Neural progenitor cell (in vitro differentiated cells): ENCODE results near the gene USP46. TPM values are rescaled to one million over a fixed set of nuclear protein-coding genes. Genes with fewer than 3 reads are reported as not detected.

Experiments used
- DNase-seq: peaks from one replicate; pipeline ENCODE4 v3.0.0-alpha.2; 2016; ENCODE audit warnings: low spot score
- H2AFZ ChIP-seq: fragments of 200-600 bp; sonication (generic); replicated peaks from 2 replicates; pipeline ENCODE4 v1.6.1; 2016; ENCODE audit warnings: antibody characterized with exemption
- H3F3A ChIP-seq: fragments of 200-600 bp; sonication (generic); 2 replicates; pipeline ENCODE4 v1.6.1; 2016; ENCODE audit warnings: antibody characterized with exemption, low read depth
- H3K27ac ChIP-seq: fragments of 200-600 bp; sonication (generic); 2 replicates; pipeline ENCODE4 v1.5.1; 2016; ENCODE audit warnings: mild to moderate bottlenecking
- H3K27me3 ChIP-seq: fragments of 200-600 bp; sonication (generic); 2 replicates; pipeline ENCODE4 v1.6.1; 2016; ENCODE audit warnings: mild to moderate bottlenecking, moderate library complexity
- H3K36me3 ChIP-seq: fragments of 200-600 bp; sonication (generic); 2 replicates; pipeline ENCODE4 v1.5.1; 2016
- H3K4me1 ChIP-seq: fragments of 200-600 bp; sonication (generic); 2 replicates; pipeline ENCODE4 v1.6.1; 2016; ENCODE audit warnings: mixed run types
- H3K4me2 ChIP-seq: fragments of 200-600 bp; sonication (generic); 2 replicates; pipeline ENCODE4 v1.6.1; 2016
- H3K4me3 ChIP-seq: fragments of 200-600 bp; sonication (generic); 2 replicates; pipeline ENCODE4 v1.5.1; 2016
- H3K79me2 ChIP-seq: fragments of 200-600 bp; sonication (generic); 2 replicates; pipeline ENCODE4 v1.6.1; 2016; ENCODE audit warnings: low read depth
- H3K9ac ChIP-seq: fragments of 200-600 bp; sonication (generic); 2 replicates; pipeline ENCODE4 v1.6.1; 2016
- H3K9me3 ChIP-seq: fragments of 200-600 bp; sonication (generic); 2 replicates; pipeline ENCODE4 v1.5.1; 2016; ENCODE audit warnings: low read depth
- H4K20me1 ChIP-seq: fragments of 200-600 bp; sonication (generic); 2 replicates; pipeline ENCODE4 v1.6.1; 2016; ENCODE audit warnings: low read depth
- H3K27ac Mint-ChIP-seq: 3 replicates; pipeline ENCODE4 v1.8.0; 2021; ENCODE audit warnings: mixed read lengths
- H3K27me3 Mint-ChIP-seq: 2 replicates; pipeline ENCODE4 v1.8.0; 2022; ENCODE audit warnings: low read depth, mild to moderate bottlenecking, inconsistent platforms, moderate library complexity, mixed read lengths; ENCODE audit not compliant: insufficient read depth
- H3K36me3 Mint-ChIP-seq: 3 replicates; pipeline ENCODE4 v1.8.0; 2021; ENCODE audit warnings: mixed read lengths
- H3K4me1 Mint-ChIP-seq: 3 replicates; pipeline ENCODE4 v1.8.0; 2021; ENCODE audit warnings: mixed read lengths
- H3K4me3 Mint-ChIP-seq: 3 replicates; pipeline ENCODE4 v1.8.0; 2021; ENCODE audit warnings: mild to moderate bottlenecking, moderate library complexity, mixed read lengths
- H3K9me3 Mint-ChIP-seq: 3 replicates; pipeline ENCODE4 v1.8.0; 2020; ENCODE audit warnings: mixed read lengths
- EZH2 ChIP-seq: fragments of 200-600 bp; sonication (generic); IDR thresholded peaks from 2 replicates; pipeline ENCODE4 v1.6.1; 2017; ENCODE audit warnings: antibody characterized with exemption, mild to moderate bottlenecking, moderate library complexity
- EZH2phosphoT487 ChIP-seq: fragments of 200-600 bp; sonication (generic); IDR thresholded peaks from 2 replicates; pipeline ENCODE4 v1.6.1; 2017; ENCODE audit warnings: antibody characterized with exemption
- total RNA-seq: library from RNA; depleted of rRNA; stranded (reverse); fragments of >200 nt; gene quantifications from 2 replicates; pipeline ENCODE4 v1.2.3, GENCODE V29; 2015; ENCODE audit warnings: low replicate concordance
- TF ChIP-seq, protein P1 (sequence below): fragments of 200-600 bp; sonication (generic); IDR thresholded peaks from 2 replicates; pipeline ENCODE4 v1.5.1; 2017; ENCODE audit warnings: antibody characterized with exemption, mild to moderate bottlenecking

Gene USP46
- total RNA-seq, 1 donor from 2014 or later, result 51.3 TPM

DNA sequence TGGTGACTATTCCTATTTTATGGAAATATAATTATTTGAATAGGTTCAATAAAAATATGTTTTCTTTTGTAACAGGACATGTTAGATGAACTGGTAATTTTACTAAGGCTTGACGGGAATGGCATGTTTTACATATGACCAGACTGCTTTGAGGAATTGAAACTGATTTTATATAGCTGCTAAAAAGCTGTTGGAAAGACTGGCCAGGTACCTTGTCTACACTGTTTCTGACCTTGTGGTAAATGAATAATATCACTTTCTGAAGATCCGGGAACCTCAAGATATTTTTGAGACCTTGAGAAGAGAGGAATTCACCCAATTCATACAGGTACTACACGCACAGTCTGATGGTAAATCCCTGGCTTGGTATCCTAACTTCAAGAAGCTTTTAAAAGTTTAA is 42.1 kb upstream of the USP46 start:
- Histone ChIP-seq H3K27ac (no peak overlapping the region), H3K4me3 (no peak overlapping the region), H4K20me1 (no peaks in the 10 kb centered on the region), H3K4me1 (no peaks in the 10 kb centered on the region), H3K9ac (no peak overlapping the region), H3K9me3 (no peaks in the 10 kb centered on the region), H3K27me3 (no peaks in the 10 kb centered on the region), H3K36me3 (no peaks in the 10 kb centered on the region), H3F3A (no peaks in the 10 kb centered on the region), H2AFZ (no peak overlapping the region), H3K4me2 (no peak overlapping the region), H3K79me2 (no peaks in the 10 kb centered on the region)
- no peaks in the 10 kb centered on the region for H3K9me3 Mint-ChIP-seq
- TF ChIP-seq, protein P1, sequence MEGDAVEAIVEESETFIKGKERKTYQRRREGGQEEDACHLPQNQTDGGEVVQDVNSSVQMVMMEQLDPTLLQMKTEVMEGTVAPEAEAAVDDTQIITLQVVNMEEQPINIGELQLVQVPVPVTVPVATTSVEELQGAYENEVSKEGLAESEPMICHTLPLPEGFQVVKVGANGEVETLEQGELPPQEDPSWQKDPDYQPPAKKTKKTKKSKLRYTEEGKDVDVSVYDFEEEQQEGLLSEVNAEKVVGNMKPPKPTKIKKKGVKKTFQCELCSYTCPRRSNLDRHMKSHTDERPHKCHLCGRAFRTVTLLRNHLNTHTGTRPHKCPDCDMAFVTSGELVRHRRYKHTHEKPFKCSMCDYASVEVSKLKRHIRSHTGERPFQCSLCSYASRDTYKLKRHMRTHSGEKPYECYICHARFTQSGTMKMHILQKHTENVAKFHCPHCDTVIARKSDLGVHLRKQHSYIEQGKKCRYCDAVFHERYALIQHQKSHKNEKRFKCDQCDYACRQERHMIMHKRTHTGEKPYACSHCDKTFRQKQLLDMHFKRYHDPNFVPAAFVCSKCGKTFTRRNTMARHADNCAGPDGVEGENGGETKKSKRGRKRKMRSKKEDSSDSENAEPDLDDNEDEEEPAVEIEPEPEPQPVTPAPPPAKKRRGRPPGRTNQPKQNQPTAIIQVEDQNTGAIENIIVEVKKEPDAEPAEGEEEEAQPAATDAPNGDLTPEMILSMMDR, result no peak
- TF ChIP-seq EZH2phosphoT487 (no peak), EZH2 (no peak)
- no peak for DNase-seq
- H3K27ac Mint-ChIP-seq, result no peak overlapping the region
- peaks cover 4% of the 10 kb centered on the region for H3K27me3 Mint-ChIP-seq
- H3K36me3 Mint-ChIP-seq, result no peaks in the 10 kb centered on the region
- no peak overlapping the region for H3K4me3 Mint-ChIP-seq
- H3K4me1 Mint-ChIP-seq, result no peaks in the 10 kb centered on the region

DNA sequence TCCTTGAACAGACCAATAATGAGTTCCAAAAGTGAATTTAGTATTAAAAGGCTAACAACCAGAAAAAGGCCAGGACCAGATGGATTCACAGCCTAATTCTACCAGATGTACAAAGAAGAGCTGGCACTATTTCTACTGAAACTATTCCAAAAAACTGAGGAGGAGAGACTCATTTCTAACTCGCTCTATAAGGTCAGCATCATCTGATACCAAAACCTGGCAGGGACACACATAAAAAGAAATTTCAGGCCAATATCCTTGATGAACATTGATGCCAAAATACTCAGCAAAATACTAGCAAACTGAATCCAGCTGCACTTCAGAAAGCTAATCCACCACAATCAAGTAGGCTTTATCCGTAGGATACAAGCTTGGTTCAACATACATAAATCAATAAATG is 35.8 kb upstream of the USP46 start:
- Histone ChIP-seq H3K4me1 (no peaks in the 10 kb centered on the region), H3K27me3 (no peaks in the 10 kb centered on the region), H3K4me2 (no peak overlapping the region), H3K79me2 (no peaks in the 10 kb centered on the region), H3K9ac (no peak overlapping the region), H4K20me1 (no peaks in the 10 kb centered on the region), H3K4me3 (no peak overlapping the region), H2AFZ (no peak overlapping the region), H3F3A (no peaks in the 10 kb centered on the region), H3K9me3 (no peaks in the 10 kb centered on the region), H3K36me3 (no peaks in the 10 kb centered on the region), H3K27ac (no peak overlapping the region)
- Mint-ChIP-seq H3K27ac (no peak overlapping the region), H3K4me1 (no peaks in the 10 kb centered on the region), H3K36me3 (no peaks in the 10 kb centered on the region), H3K9me3 (peaks cover 21% of the 10 kb centered on the region), H3K4me3 (no peak overlapping the region), H3K27me3 (peaks cover 6% of the 10 kb centered on the region)
- TF ChIP-seq, protein P1, result no peak
- TF ChIP-seq EZH2 (no peak), EZH2phosphoT487 (no peak)
- DNase-seq, result no peak

DNA sequence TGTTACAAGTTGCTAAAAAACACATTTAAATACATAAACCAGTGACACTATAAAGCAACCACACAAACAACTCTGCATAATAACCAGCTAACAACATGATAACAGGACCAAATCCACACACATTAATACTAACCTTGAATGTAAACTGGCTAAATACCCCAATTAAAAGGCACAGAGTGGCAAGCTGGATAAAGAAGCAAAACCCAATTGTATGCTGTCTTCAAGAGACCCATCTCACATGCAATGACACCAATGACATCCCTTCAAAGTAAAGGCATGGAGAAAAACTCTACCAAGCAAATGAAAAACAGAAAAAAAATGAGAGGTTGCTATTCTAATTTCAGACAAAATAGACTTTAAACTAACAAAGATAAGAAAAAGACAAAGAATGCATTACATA is 34.4 kb upstream of the USP46 start:
- Mint-ChIP-seq H3K36me3 (no peaks in the 10 kb centered on the region), H3K4me1 (no peaks in the 10 kb centered on the region), H3K9me3 (peaks cover 21% of the 10 kb centered on the region), H3K27me3 (peaks cover 6% of the 10 kb centered on the region), H3K27ac (no peak overlapping the region), H3K4me3 (no peak overlapping the region)
- no peaks in the 10 kb centered on the region for H3K27me3 ChIP-seq
- no peak overlapping the region for H3K4me2 ChIP-seq
- no peak overlapping the region for H3K9ac ChIP-seq
- H3K79me2 ChIP-seq, result no peaks in the 10 kb centered on the region
- H3K4me3 ChIP-seq, result no peak overlapping the region
- H3K9me3 ChIP-seq, result no peaks in the 10 kb centered on the region
- no peaks in the 10 kb centered on the region for H3K36me3 ChIP-seq
- H3K27ac ChIP-seq, result no peak overlapping the region
- no peaks in the 10 kb centered on the region for H4K20me1 ChIP-seq
- H2AFZ ChIP-seq, result no peak overlapping the region
- TF ChIP-seq EZH2phosphoT487 (no peak), EZH2 (no peak)
- H3K4me1 ChIP-seq, result no peaks in the 10 kb centered on the region
- H3F3A ChIP-seq, result no peaks in the 10 kb centered on the region
- no peak for DNase-seq

DNA sequence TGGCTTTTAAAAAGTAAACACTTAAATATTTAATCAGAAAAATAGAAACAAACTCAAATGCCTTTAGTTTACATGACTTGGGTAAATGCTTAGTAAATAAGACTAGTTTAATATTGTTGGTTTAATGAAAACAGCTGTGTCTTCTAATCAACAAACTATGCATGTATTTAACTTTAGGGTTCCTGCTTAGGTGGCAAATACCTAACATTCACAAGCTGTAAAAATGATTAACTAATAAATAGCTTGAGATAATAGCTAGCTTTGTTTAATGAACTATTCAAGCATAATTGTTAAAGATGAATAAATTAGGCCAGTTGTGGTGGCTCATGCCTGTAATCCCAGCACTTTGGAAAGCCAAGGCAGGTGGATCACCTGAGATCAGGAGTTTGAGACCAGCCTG is 30.0 kb upstream of the USP46 start:
- Histone ChIP-seq H3K9ac (no peak overlapping the region), H3K27ac (no peak overlapping the region), H3K4me1 (no peaks in the 10 kb centered on the region), H3K4me3 (no peak overlapping the region), H4K20me1 (no peaks in the 10 kb centered on the region), H2AFZ (no peak overlapping the region), H3K27me3 (no peaks in the 10 kb centered on the region), H3F3A (no peaks in the 10 kb centered on the region), H3K4me2 (no peak overlapping the region), H3K36me3 (no peaks in the 10 kb centered on the region), H3K79me2 (no peaks in the 10 kb centered on the region), H3K9me3 (no peaks in the 10 kb centered on the region)
- H3K4me3 Mint-ChIP-seq, result no peak overlapping the region
- no peaks in the 10 kb centered on the region for H3K36me3 Mint-ChIP-seq
- TF ChIP-seq EZH2phosphoT487 (no peak), EZH2 (no peak)
- TF ChIP-seq, protein P1, result no peak
- DNase-seq, result no peak
- H3K4me1 Mint-ChIP-seq, result no peaks in the 10 kb centered on the region
- H3K27me3 Mint-ChIP-seq, result peaks cover 4% of the 10 kb centered on the region
- no peak overlapping the region for H3K27ac Mint-ChIP-seq
- peaks cover 18% of the 10 kb centered on the region for H3K9me3 Mint-ChIP-seq
